ENCODE measurements around the gene DYNC1I1. TPM values are rescaled to one million over a fixed set of nuclear protein-coding genes. Genes with fewer than 3 reads are reported as not detected.

DYNC1I1 gene
- total RNA-seq, 3 donors from 2014 or later = 0.41 to 42.6 (median 1.5) TPM

- intact Hi-C loops (cut with DNase I, micrococcal nuclease) = no loop called here
- no peaks in the 10 kb centered on the region for H3K9me3 ChIP-seq
- H3K4me1 ChIP-seq (ENCODE audit: low read depth) = no peaks in the 10 kb centered on the region
- TF ChIP-seq, protein P1, sequence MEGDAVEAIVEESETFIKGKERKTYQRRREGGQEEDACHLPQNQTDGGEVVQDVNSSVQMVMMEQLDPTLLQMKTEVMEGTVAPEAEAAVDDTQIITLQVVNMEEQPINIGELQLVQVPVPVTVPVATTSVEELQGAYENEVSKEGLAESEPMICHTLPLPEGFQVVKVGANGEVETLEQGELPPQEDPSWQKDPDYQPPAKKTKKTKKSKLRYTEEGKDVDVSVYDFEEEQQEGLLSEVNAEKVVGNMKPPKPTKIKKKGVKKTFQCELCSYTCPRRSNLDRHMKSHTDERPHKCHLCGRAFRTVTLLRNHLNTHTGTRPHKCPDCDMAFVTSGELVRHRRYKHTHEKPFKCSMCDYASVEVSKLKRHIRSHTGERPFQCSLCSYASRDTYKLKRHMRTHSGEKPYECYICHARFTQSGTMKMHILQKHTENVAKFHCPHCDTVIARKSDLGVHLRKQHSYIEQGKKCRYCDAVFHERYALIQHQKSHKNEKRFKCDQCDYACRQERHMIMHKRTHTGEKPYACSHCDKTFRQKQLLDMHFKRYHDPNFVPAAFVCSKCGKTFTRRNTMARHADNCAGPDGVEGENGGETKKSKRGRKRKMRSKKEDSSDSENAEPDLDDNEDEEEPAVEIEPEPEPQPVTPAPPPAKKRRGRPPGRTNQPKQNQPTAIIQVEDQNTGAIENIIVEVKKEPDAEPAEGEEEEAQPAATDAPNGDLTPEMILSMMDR (IDR thresholded peaks at IDR 0.05) = no peak
- H3K36me3 ChIP-seq (ENCODE audit: low read depth) = no peaks in the 10 kb centered on the region
- H3K4me3 ChIP-seq = no peak overlapping the region
- no peak for DNase-seq
- no peak for ATAC-seq
These were observed 88.7 kb downstream of the DYNC1I1 start for GRCh38 chr7:95861041-95861440.

DNA sequence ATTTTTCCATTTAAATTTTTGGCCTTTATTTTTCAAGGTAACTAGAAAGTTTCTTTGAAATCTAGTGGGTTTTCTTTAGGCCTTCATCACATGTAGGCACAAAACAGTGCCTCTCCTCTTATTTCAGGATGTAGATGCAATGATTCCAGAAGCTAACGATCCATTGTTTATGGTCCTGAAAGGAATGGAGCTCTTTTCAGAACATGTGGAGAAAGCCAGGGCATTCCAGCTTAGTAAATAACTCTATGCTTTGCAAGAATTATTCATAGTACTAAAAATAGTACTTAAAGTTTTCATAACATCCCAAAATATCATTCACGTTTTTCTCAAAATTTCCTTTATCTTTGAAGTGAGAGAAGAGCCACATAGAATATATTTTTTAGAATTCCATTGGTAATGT, 91.3 kb downstream of the DYNC1I1 start:
- intact Hi-C loops (cut with DNase I, micrococcal nuclease) = no loop called here
- Histone ChIP-seq H3K4me1 (ENCODE audit: low read depth) (no peaks in the 10 kb centered on the region), H3K36me3 (ENCODE audit: low read depth) (no peaks in the 10 kb centered on the region), H3K9me3 (no peaks in the 10 kb centered on the region), H3K4me3 (no peak overlapping the region)
- TF ChIP-seq, protein P1 (IDR thresholded peaks at IDR 0.05) = no peak
- no peak for DNase-seq
- ATAC-seq = no peak

DNA sequence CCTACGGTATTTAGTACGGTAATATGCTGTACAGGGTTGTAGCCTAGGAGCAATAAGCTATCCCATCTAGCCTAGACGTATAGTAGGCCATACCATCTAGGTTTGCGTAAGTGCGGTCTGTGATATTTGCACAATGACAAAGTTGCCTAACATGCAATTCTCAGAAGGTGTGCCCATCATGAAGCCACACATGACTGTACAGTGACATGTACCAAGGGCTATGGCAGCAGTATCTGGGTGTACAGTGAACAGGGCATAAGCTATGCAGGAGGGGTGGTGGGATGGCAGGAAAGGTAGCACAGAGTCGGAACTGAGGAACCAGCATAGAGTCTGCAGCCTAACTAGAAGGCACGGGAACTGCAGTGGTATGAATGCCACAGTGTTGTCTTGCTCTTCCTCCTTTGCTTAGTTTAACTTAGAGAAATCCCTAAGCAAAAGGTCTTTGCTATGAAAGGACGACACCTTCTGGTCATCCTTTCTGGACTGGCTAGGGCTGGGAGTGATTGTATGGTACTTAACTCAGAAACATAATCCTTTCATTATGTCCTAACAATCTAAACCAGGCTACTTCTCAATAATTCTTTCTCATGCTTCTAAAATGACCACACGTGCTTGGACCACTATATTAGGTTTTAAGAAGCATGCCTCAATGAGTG, 93.5 kb downstream of the DYNC1I1 start:
- Histone ChIP-seq H3K36me3 (ENCODE audit: low read depth) (no peaks in the 10 kb centered on the region), H3K4me3 (no peak overlapping the region), H3K4me1 (ENCODE audit: low read depth) (no peaks in the 10 kb centered on the region), H3K9me3 (no peaks in the 10 kb centered on the region)
- TF ChIP-seq, protein P1 (IDR thresholded peaks at IDR 0.05) = no peak
- DNase-seq (no peak), ATAC-seq (no peak)
- intact Hi-C loops (cut with DNase I, micrococcal nuclease) = no loop called here

DNA sequence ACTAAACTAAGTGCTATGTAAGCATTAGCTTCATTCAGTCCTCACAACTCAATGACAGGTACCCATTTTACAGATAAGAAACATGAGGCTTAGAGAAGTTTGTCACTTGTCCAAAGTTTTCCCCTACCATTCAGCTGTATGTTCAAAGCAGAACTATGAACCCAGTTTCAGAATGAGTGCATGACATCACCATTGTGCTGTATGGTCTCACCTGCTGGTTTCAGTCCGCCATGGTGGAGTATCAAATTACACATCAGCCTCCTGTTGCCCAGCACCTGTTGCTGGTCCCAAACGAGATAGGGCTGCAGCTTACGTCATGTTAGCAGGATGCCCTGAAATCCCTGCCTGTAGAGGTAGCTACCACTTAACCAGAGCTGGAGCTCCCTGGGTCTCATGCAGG, 95.0 kb downstream of the DYNC1I1 start:
- H3K36me3 ChIP-seq (ENCODE audit: low read depth) = no peaks in the 10 kb centered on the region
- H3K9me3 ChIP-seq = no peaks in the 10 kb centered on the region
- H3K4me1 ChIP-seq (ENCODE audit: low read depth) = no peaks in the 10 kb centered on the region
- ATAC-seq (no peak), DNase-seq (no peak)
- TF ChIP-seq, protein P1 (IDR thresholded peaks at IDR 0.05) = no peak
- intact Hi-C loops (cut with DNase I, micrococcal nuclease) = no loop called here
- H3K4me3 ChIP-seq = no peak overlapping the region

GRCh38 chr7:95871075-95871848, 98.9 kb downstream of the DYNC1I1 start:
- ATAC-seq = no peak
- TF ChIP-seq, protein P1 (IDR thresholded peaks at IDR 0.05) = no peak

More at GRCh38 chr7:95871075-95871848, 98.9 kb downstream of the DYNC1I1 start:
- no peaks in the 10 kb centered on the region for H3K36me3 ChIP-seq (ENCODE audit: low read depth)
- intact Hi-C loops (cut with DNase I, micrococcal nuclease) = loop anchor here in 1 of 2 donors (5.0 kb wide), 1 partner anchor 149 kb away; no protein-coding TSS in a partner anchor
- no peaks in the 10 kb centered on the region for H3K4me1 ChIP-seq (ENCODE audit: low read depth)
- DNase-seq = peak in 1 of 3 donors; percentile 38
- H3K9me3 ChIP-seq = no peaks in the 10 kb centered on the region
- no peak overlapping the region for H3K4me3 ChIP-seq

Measured in mucosa of descending colon (tissue), 3 donors.